ENCODE measurements around the gene FRAT2. TPM values are rescaled to one million over a fixed set of nuclear protein-coding genes. Genes with fewer than 3 reads are reported as not detected.

Gene FRAT2
- total RNA-seq, 4 donors from 2014 or later: 18.7 to 27.8 (median 19.6) TPM

DNA sequence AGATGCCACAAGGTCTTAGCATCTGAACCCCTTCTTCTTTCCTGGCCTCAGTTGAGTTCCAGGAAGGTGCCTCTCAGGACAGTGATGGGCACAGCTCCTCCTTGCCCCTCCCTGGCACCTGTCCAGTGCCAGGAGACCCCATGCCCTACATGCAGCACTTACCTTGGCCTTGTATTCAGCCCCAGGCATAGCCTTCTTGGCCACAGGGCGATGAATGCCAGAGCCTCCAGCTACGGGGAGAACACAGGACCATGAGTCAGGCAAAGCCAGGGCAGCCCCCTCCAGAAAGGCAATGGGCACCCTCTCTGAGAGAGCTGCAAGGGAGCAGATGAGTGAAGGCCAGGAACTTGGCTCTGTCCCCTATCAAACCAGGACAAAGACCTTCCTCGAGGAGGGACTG, 24.3 kb upstream of the FRAT2 start:
- Histone ChIP-seq H3K4me1 (peaks cover 0 to 14% (median 12%) of the 10 kb centered on the region in 4 donors), H3K36me3 (peaks cover 0 to 74% (median 58%) of the 10 kb centered on the region in 4 donors), H3K27me3 (no peaks in the 10 kb centered on the region), H3K4me3 (no peak overlapping the region), H3K9me3 (no peaks in the 10 kb centered on the region), H3K27ac (replicated peaks in 1 of 4) (no peak overlapping the region)
- intact Hi-C loops (cut with DNase I): no loop called here
- 88% methylated on average over 3 of the region's 3 CpGs for WGBS
- TF ChIP-seq CTCF (IDR thresholded peaks at IDR 0.05): no peak
- TF ChIP-seq EP300 (IDR thresholded peaks at IDR 0.05): no peak
- no peak for TF ChIP-seq POLR2AphosphoS5 (IDR thresholded peaks at IDR 0.05)
- TF ChIP-seq POLR2A (IDR thresholded peaks at IDR 0.05; ENCODE audit: low read depth): no peak
- DNase-seq (ENCODE audit: extremely low spot score): no peak

- H3K9me3 ChIP-seq: no peaks in the 10 kb centered on the region
- no peak for DNase-seq (ENCODE audit: extremely low spot score)
- no peak for TF ChIP-seq EP300 (IDR thresholded peaks at IDR 0.05)
- no peak for TF ChIP-seq POLR2A (IDR thresholded peaks at IDR 0.05; ENCODE audit: low read depth)
- no peak for TF ChIP-seq POLR2AphosphoS5 (IDR thresholded peaks at IDR 0.05)
- no peak for TF ChIP-seq CTCF (IDR thresholded peaks at IDR 0.05)
- no peak overlapping the region for H3K4me3 ChIP-seq
- H3K27me3 ChIP-seq: no peaks in the 10 kb centered on the region
- H3K27ac ChIP-seq (replicated peaks in 1 of 4): no peak overlapping the region
- WGBS: 89% methylated on average over 4 of the region's 4 CpGs
- H3K36me3 ChIP-seq: peaks cover 0 to 73% (median 54%) of the 10 kb centered on the region in 4 donors
- intact Hi-C loops (cut with DNase I): no loop called here
- peaks cover 0 to 14% (median 12%) of the 10 kb centered on the region in 4 donors for H3K4me1 ChIP-seq
Measured at GRCh38 chr10:97358349-97358748, 23.8 kb upstream of the FRAT2 start.

- WGBS: 90% methylated on average over 5 of the region's 7 CpGs
- no peak for DNase-seq (ENCODE audit: extremely low spot score)
- TF ChIP-seq POLR2AphosphoS5 (IDR thresholded peaks at IDR 0.05) (no peak), CTCF (IDR thresholded peaks at IDR 0.05) (no peak), EP300 (IDR thresholded peaks at IDR 0.05) (no peak), POLR2A (IDR thresholded peaks at IDR 0.05; ENCODE audit: low read depth) (no peak)
- intact Hi-C loops (cut with DNase I): no loop called here
- Histone ChIP-seq H3K36me3 (peaks cover 0 to 70% (median 50%) of the 10 kb centered on the region in 4 donors), H3K9me3 (no peaks in the 10 kb centered on the region), H3K27ac (replicated peaks in 1 of 4) (no peak overlapping the region), H3K27me3 (no peaks in the 10 kb centered on the region), H3K4me3 (no peak overlapping the region), H3K4me1 (peaks cover 0 to 14% (median 12%) of the 10 kb centered on the region in 4 donors)
Measured at GRCh38 chr10:97356918-97357317, 22.4 kb upstream of the FRAT2 start.

- Histone ChIP-seq H3K36me3 (peaks cover 0 to 72% (median 49%) of the 10 kb centered on the region in 4 donors), H3K27me3 (no peaks in the 10 kb centered on the region), H3K9me3 (no peaks in the 10 kb centered on the region), H3K4me1 (peaks cover 0 to 14% (median 12%) of the 10 kb centered on the region in 4 donors), H3K4me3 (no peak overlapping the region), H3K27ac (replicated peaks in 1 of 4) (no peak overlapping the region)
- TF ChIP-seq POLR2AphosphoS5 (IDR thresholded peaks at IDR 0.05) (no peak), EP300 (IDR thresholded peaks at IDR 0.05) (no peak), POLR2A (IDR thresholded peaks at IDR 0.05; ENCODE audit: low read depth) (no peak), CTCF (IDR thresholded peaks at IDR 0.05) (no peak)
- no peak for DNase-seq (ENCODE audit: extremely low spot score)
- 86% methylated on average over 6 of the region's 6 CpGs for WGBS
- intact Hi-C loops (cut with DNase I): no loop called here
Measured at GRCh38 chr10:97356318-97356914, 21.9 kb upstream of the FRAT2 start.

Measured in esophagus muscularis mucosa (tissue), 4 donors.